Fibroblast of lung (primary cell): ENCODE results near the gene OR1C1.
"Not testable (repeated sequence)": the region's sequence is repeated elsewhere in the genome, so short reads cannot be mapped to it uniquely, and the experiment has no call there.

Source experiments
- CTCF ChIP-seq, 2 donors: IDR thresholded peaks in 1 of 2; conservative IDR thresholded peaks in 1 of 2; 1 replicate in 1 of 2; 2 replicates in 1 of 2; pipeline ENCODE4 v1.5.1; 2011 to 2012; ENCODE audit warnings: low read length in 2 of 2, control low read depth in 1 of 2, inconsistent platforms in 1 of 2, low read depth in 1 of 2, mild to moderate bottlenecking in 1 of 2
- EZH2 ChIP-seq: IDR thresholded peaks from 2 replicates; pipeline ENCODE4 v1.5.1; 2012; ENCODE audit warnings: low read length, control low read depth, mild to moderate bottlenecking; ENCODE audit errors: missing control alignments

GRCh38 chr1:247710681-247711080 is 49.7 kb downstream of the OR1C1 start:
- not testable (repeated sequence) for TF ChIP-seq CTCF (conservative IDR thresholded peaks at IDR 0.05 in 1 of 2, IDR thresholded peaks at IDR 0.05 in 1 of 2; ENCODE audit: low read depth in 1 of 2, low read length in 2 of 2); EZH2
